ENCODE data around the gene SPEG.

The SPEG gene

GRCh38 chr2:219444566-219445091, 10.0 kb downstream of the SPEG start:
- DNase-seq (ENCODE audit: low read depth) = no peak

GRCh38 chr2:219445220-219445640, 10.6 kb downstream of the SPEG start:
- DNase-seq (ENCODE audit: low read depth) = no peak

GRCh38 chr2:219446101-219446504, 11.5 kb downstream of the SPEG start:
- DNase-seq (ENCODE audit: low read depth) = no peak

GRCh38 chr2:219446689-219447088, 12.0 kb downstream of the SPEG start:
- no peak for DNase-seq (ENCODE audit: low read depth)

DNA sequence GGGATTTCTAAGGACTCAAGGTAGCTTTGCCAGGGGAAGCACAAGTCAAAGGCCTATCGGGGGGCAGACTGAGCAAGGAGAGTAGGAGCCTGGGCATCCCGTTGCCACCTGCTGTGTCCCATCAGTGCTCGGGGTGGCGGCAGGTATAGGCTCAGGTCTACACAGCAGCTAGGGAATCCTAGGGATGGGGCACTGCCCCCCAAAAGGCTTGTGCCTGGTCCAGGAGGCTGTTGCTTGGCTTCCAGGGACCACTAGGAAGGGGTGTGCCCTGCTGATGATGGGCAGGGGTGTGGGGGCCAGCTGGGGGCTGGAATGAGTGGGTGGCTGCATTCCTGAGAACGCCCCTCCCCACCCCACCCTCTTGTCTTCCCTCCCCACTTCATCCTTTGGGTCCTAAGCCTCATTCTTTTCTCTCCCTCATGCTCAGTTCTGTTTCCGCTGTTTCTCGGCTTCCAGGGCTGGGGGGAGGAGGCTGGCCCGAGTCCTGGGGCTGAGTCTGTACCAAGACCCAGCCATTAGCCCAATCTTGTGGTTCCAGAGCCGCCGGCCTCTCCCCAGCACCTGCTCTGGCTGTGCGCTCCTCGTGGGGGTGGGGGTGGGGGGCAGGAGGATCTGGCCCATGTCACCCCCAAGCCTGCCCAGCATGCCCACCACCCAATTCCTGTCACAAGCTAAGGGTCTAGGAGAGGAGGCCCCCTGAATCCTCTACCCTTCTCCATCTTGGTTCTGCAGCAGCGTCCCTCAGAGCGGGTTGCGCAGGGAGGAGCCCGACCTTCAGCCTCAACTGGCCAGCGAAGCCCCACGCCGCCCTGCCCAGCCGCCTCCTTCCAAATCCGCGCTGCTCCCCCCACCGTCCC, 12.8 kb downstream of the SPEG start:
- no peak for DNase-seq (ENCODE audit: low read depth)

- no peak for DNase-seq (ENCODE audit: low read depth)
Observed at GRCh38 chr2:219448099-219448775, 13.6 kb downstream of the SPEG start.

DNA sequence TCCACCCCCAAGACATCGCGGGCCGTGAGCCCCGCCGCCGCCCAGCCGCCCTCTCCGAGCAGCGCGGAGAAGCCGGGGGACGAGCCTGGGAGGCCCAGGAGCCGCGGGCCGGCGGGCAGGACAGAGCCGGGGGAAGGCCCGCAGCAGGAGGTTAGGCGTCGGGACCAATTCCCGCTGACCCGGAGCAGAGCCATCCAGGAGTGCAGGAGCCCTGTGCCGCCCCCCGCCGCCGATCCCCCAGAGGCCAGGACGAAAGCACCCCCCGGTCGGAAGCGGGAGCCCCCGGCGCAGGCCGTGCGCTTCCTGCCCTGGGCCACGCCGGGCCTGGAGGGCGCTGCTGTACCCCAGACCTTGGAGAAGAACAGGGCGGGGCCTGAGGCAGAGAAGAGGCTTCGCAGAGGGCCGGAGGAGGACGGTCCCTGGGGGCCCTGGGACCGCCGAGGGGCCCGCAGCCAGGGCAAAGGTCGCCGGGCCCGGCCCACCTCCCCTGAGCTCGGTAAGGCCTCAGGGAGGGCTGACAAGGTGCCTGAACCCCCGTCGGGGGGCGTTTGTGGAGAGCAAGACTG, 14.2 kb downstream of the SPEG start:
- no peak for DNase-seq (ENCODE audit: low read depth)

- no peak for DNase-seq (ENCODE audit: low read depth)
Observed at GRCh38 chr2:219449609-219450008, 15.0 kb downstream of the SPEG start.

DNA sequence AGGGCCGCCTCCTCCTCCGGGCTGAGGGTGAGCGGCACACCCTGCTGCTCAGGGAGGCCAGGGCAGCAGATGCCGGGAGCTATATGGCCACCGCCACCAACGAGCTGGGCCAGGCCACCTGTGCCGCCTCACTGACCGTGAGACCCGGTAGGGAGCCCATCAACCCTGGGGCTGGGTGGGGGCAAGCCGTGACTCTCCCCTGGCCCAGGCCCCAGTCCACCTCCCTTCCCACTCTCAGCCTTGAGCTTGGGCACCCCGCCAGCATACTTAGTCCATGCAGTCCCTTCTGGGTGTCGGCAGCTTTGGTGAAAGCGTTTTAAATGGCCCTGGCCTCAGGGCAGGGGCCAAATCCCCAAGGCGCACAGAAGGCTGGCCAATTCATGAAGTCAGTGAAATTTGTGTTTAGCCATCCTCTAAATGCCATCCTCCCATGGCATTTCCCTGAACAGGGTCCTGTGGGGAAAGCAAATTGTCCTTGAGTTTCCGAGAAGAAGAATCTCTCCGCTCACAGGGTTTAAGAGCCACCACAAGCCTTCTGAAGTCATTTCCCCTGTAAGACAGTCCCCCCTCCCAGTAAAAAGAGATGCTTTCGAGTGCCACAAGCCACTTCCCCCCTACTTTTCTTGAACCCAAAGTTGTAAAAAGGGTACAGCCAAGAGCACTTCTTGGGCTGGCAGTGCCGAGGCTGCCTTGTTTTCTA, 17.2 kb downstream of the SPEG start:
- no peak for DNase-seq (ENCODE audit: low read depth)

DNA sequence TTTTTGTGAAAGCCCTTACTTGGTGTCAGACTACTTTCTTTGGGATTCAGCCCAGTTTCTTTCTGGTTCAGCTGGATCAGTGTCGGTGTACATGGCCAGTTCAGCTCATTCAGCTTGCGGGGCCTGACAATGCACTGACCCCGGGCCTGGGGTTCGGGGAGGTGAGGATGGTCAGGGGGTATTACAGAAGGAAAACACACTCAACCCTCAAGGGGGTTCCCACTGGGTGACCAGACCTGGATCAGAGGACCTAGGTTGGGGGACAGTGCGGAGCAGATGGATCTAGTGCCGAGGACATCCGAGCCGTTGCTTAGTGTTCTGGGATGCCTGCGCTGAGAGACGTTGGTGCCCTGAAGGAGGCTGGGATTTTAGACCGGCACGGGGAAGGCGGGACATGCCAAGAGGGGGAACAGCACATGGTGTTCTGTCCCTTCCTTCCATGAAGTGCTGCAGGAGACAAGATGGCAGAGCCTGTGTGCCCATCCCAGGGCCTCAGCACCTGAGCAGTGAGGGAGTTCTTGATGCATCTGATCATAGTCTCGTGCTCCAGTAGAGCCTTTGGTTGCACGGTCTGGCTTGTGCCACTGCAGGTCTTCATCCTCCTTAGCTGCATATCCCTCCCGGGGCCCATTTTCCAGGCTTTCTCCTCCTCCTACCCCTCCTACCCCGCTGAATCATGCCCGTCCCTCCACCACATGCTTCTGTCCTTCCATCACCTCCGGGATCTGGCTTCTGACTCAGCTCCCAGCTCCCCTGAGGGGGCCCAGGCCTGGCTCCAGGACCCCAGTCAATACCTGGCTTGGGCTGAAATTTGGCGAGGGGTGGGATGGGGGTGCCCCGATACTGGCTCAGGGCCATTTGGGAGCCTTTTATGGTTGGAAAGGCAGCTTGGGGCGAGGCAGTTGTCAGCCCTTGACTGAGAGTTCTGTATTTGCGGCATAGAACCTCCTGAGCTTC, 18.0 kb downstream of the SPEG start:
- no peak for DNase-seq (ENCODE audit: low read depth)

DNA sequence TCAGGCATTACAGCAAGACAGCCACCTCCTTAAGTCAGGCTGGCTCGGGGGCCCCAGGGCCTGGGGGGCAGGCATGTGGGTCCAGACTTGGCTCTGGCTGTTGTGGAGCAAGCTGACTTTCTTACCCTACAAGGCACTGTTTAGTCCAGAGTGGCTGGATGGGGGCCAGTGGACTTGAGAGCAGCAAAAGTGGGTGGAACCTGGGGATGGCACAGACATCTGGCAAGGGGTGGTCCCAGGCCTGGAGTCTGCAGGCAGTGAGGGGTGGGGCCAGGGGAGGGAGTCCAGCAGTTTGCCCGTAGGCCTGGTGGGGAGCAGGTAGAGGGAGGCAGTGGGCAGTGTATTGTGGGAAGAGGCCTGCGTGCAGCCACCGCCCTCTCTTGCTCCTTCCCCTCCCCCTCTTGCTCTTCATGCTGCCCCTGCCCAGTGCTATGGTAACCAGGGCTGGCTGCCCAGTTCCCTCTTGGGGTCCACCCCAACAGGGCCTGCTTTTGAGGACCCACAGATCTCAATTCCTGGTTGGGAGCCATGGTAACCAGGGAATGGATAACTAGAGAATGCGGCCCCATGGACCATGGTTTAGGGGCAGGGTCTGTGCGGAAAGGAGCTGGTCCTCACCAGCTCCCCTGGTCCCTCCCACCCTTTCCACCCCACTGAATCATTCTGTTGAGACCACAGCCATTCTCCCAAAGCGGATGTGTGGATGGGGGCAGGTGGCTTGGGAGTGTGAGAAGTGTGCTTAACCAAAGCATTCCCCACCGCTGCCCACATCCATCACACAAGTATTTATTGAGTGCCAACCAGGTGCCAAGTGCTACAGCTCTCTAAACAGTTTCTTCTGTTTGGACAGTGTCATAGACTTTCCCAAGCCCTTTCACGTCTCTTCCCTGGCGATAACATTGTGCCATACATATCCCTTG, 19.3 kb downstream of the SPEG start:
- no peak for DNase-seq (ENCODE audit: low read depth)

GRCh38 chr2:219455581-219455980, 20.9 kb downstream of the SPEG start:
- no peak for DNase-seq (ENCODE audit: low read depth)

GRCh38 chr2:219457784-219458369, 23.2 kb downstream of the SPEG start:
- no peak for DNase-seq (ENCODE audit: low read depth)

- DNase-seq (ENCODE audit: low read depth) = no peak
Observed at GRCh38 chr2:219458996-219459395, 24.4 kb downstream of the SPEG start.

DNA sequence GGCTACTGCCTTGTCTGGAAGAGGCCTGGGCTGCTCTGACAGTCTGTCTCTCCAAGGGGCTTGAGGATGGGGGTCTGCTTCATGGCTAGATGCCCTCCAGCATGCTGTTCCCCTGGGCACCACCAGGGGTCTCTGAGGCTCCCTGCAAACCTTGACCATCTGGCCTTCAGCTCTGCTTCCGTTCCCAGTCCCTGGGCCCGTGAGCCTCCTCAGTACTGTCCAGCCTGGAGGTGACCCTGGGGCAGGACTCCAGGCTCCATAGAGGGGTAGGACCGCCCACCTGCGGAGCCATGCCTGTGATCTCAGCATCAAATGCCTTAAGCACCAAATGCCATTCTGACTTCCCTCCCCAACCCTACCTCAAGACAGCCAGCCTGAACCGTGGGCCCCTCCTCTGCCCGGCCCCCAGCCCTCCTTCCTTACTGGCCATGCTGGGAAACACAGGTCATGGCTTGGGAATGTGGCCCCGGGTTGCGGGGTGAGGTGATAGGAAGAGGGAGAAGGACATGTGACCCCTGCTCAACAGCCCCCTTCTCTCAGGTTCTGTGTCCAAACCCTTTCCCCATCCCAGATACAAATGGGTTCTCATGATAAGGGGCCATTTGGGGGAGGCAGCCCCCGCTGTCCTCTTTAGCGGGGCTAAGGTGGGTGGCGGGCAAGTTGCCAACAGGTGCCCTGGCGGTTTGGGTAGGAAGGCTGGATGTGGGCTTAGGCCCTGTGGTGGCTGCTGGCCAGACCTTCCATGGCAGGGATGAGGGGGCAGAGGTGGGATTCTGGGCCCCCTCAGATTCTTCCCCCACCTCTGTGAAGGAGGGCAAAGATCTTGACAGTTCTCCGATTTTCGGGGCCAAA, 25.0 kb downstream of the SPEG start:
- DNase-seq (ENCODE audit: low read depth) = no peak

DNA sequence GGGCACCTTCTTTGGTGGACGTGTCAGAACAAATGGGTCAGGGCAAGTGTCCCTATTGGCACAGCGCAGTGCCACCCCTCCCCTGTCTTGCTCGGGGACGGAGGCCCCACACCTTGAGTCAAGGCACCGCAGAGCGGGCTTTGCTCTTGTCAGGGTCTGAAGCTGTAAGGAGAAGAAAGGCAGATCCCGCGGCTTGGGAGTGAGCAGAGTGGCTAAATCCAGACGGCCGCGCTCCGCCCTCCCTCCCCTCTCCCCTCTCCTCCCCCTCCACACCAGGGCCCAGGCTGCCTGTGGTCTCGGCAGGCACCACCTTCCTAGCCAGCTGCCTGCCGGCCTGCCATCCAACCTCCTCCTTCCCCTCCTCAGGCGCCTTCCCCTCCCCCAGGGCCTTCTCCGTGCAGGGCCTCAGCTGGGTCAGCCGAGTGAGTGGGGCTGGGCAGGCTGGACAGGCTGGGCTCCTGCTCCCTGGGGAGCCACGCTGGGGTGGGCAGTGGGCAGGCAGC, 25.8 kb downstream of the SPEG start:
- no peak for DNase-seq (ENCODE audit: low read depth)

- DNase-seq (ENCODE audit: low read depth) = no peak
Observed at GRCh38 chr2:219461047-219461514, 26.4 kb downstream of the SPEG start.

DNA sequence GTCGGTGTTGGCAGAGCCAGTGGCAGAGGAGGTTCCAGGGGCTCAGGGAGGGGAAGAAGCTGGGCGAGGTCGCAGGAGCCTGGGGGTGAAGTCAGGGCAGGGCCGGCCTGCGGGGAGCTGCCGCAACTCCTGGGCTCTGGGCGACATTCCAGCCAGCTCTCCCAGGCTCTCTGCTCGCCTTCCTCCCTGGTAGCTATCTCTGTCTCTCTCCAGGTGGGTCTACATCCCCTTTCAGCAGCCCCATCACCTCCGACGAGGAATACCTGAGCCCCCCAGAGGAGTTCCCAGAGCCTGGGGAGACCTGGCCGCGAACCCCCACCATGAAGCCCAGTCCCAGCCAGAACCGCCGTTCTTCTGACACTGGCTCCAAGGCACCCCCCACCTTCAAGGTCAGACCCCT, 27.0 kb downstream of the SPEG start:
- DNase-seq (ENCODE audit: low read depth) = no peak

Measured in activated T-helper 1 cell treated with Interleukin-2 at 50 U/mL for 16 hours (primary cell).